NK-92 treated with Interleukin-12 subunit alpha and Interleukin-12 subunit beta, amount 100 ng/mL, for 24 hours (cell line): ENCODE data around the gene DDIAS.
"Not testable (repeated sequence)": the region's sequence is repeated elsewhere in the genome, so short reads cannot be mapped to it uniquely, and the experiment has no call there.

Experiments
- DNase-seq: peaks from one replicate; lab custom pipeline; 2025; lab: John Stamatoyannopoulos, UW

DDIAS gene

GRCh38 chr11:82890936-82891335, 10.6 kb upstream of the DDIAS start:
- DNase-seq, result no peak

DNA sequence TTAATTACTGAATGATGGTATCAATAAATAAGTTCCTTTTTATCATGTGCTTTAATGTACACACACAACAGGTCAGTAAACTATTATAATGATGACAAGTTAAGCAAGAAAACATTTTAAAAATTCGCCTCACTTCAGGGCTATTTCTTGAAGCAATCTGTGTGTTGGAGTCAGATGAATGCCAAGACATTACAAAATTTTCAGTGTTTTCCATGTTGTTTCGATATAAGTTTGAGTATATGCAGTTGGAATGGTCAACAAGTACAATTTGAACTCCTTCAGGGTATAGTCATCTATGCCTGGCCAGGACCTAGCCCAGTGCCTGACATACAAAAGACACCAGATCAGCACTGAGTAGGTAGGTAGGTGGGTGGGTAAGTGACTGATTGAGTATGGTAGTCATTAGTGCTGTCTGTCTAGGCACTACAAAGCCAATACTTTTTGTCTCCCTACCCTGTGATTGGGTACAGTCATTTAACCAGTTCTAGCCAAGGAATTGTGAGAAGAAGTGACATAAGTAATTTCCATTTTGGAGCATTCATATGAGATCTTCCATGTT, 8.8 kb upstream of the DDIAS start:
- DNase-seq, result no peak

- DNase-seq, result no peak
These were observed 6.0 kb upstream of the DDIAS start for GRCh38 chr11:82895437-82896091.

DNA sequence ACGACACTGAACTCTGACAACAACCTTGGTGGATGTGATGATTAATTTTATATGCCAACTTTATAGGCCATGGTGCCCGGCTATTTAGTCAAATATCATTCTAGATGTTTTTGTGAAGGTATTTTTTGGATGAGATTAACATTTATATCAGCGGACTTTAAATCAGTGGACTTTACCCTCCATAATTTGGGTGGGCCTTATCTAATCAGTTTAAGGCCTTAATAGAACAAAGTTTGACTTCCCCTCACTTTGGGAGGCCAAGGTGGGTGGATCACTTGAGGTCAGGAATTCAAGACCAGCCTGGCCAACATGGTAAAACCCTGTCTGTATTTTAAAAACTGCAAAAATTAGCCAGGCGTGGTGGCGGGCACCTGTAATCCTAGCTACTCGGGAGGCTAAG, 5.4 kb upstream of the DDIAS start:
- no peak for DNase-seq

DNA sequence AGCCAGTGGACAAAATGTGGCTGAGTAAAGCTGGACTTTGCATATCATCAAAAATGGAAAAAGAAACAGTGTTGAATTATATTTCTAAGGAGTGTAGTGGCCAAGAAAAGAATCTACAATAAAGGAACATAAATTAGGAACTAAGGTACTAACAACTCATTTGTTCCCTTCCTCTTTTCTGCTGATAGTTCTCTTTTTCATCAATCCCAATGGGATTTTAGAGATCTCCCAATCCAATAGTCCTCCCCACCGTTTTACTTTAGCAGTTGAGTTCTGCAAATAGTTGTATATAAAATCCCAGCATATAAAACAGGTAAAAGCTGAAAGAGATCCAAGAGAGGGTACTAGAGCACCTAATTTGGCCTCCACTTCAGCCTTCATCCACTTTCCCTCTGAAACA, 3.3 kb upstream of the DDIAS start:
- DNase-seq, result no peak

- no peak for DNase-seq
These were observed 2.2 kb upstream of the DDIAS start for GRCh38 chr11:82899186-82899820.

DNA sequence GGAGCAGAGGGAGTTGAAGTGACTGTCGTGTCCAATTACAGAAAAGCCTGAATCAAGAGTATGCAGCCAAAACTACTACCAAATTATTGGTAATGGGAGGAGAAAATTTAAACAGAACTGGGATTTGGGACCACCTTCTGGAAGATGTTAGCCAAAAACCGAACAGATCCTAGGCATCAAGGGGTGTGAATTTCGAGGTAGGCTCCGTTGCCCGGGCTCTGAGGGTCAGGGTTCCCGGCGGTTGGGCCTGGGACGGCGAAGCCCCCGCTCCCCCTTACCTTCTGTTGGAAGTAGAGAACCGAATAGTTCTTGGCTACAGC, 1.6 kb upstream of the DDIAS start:
- DNase-seq, result no peak

DNA sequence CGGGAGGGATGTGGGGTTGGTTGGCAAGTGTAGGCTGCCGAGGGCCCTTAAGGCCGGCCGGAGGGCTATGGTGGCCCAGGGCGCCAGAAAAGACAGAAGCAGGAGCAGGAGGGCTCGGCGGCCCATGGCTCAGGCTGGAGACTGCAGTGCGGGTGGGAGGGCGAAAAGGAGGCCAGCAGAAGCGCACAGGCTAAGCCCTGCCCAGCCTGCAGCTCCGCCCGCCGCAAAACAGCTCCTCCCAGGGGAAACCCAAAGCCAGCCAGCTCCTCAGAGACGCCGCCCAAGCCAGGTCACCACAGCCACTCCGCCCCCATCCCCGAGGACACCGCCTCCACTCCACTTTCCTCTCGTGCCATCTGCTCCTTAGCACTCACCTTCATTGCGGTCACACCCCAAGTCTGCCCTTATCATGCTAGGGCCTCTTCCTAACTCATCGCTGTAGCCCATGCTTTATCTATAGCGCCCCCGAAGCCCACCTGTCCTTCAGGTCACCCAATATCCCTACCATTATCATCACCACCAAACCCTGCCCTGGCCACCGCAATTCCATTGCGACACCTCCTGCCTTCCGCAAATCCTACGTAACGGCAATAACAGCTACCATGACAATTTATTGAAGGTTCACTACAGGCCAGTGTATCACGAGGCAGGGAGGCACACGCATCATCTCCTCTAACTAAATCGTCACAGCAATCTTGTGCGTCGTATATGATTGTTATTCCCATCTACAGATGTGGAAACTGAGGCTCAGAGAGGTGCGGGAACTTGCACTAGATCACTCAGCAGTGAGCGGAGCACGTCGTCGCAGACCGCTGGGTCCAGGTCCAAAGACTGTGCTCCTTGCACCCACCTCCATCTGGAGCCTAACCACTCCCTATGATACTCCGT, 1.0 kb upstream of the DDIAS start, which contains the start of gene PRCP:
Gene PRCP (minus strand): TSS at position 154 of the 888 bp plus-strand sequence. CDS start 28 bp downstream, at position 126.
- peak; percentile 91 for DNase-seq

- no peak for DNase-seq
These were observed 468 bp downstream of the DDIAS start for GRCh38 chr11:82901922-82902485.

GRCh38 chr11:82902880-82903279, 1.3 kb downstream of the DDIAS start:
- DNase-seq, result no peak

DNA sequence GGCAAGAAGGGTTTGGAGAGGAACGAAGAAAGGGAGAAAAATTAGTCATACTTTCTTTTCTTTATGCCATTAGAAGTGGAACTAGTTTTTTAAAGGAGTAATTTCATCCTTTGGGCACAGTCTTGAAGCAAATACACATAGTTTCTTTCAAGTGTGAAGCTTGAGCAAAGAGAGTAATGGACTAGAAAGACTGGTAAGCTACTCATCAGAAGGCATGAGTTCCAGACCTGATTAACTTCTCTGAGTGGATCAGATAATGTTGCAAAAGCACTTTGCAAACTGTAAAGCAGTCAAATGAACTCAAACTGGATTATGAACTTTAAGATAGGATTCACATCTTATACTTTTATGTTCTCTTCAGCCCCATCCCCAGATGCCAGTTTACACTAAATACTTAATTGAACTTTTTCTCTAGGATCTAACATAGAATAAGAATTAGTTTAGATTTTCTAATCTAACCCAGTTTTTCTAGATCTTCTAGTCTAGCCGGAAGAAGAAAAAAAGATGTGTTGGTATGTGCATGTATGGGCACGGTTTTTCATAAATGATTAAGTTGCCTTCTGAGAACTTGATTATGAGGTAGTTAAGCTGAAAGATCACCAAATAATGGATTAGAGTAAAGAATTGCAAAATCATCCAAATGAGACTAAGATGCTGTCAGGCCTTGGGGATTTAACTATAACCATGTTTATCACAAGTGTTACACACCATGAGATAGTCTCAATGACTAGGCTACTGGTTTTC, 2.5 kb downstream of the DDIAS start:
- no peak for DNase-seq

- DNase-seq, result no peak
These were observed 4.7 kb downstream of the DDIAS start for GRCh38 chr11:82906236-82906635.

- no peak for DNase-seq
These were observed 5.4 kb downstream of the DDIAS start for GRCh38 chr11:82906931-82907330.

DNA sequence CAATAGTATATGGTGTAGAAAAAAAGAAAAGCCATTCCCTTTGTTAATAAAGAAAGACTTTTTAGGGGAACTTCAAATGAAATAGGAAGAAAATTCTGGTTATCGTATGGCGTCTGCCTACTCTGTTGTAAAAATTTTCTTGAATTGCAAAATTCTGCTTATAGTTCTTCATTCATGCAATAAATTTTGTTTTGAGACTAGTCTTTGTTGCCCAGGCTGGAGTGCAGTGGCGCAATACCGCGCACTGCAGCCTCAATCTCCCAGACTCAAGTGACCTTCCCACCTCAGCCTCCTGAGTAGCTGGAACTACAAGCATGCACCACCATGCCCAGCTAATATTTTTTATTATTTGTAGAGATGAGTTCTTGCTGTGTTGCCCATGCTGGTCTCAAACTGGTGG, 5.8 kb downstream of the DDIAS start:
- DNase-seq, result no peak

DNA sequence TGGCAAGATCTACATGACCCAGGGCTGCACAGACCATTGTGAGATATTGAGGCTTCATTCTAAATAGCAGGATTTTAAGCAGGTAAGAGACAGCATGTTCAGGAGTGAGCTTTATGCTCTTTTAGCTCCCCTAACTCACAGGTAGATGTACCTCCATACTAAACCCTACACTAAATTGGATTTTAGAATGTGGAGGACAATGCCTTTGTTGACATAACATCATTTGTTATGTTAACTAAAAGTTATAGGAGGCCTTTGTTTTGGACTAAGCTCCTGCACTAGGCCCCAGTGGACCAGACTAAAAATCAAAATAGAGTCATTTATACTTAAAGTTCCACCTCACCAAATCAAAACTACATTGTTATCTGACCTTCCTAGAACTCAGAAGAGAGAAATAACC, 6.8 kb downstream of the DDIAS start:
- DNase-seq, result no peak

DNA sequence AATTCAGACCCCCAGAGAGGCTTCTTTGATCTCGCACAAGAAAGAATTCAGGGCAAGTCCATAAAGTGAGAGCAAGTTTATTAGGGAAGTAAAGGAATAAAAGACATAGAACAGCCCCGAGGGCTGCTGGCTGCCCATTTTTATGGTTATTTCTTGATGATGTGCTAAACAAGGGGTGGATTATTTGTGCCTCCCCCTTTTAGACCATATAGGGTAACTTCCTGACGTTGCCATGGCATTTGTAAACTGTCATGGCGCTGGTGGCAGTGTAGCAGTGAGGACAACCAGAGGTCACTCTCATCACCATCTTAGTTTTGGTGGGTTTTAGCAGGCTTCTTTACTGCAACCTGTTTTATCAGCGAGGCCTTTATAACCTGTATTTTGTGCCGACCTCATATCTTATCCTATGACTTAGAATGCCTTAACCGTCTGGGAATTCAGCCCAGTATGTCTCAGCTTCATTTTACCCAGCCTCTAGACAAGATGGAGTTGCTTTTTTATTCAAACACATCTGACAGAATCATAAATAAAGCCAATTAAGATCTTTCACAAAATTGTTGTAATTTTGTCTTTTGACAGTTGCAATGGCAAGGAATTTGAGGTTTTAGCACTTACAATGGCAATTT, 7.6 kb downstream of the DDIAS start:
- no peak for DNase-seq

DNA sequence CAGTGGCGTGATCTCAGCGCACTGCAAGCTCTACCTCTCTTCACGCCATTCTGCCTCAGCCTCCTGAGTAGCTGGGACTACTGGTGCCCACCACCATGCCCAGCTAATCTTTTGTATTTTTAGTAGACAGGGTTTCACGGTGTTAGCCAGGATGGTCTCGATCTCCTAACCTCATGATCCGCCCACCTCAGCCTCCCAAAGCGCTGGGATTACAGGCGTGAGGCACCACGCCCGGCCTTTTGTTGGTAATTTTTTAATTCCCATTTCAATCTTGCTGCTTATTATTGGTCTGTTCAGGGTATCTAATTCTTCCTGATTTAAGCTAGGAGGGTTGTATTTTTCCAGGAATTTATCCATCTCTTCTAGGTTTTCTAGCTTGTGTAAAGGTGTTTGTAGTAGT, 18.2 kb downstream of the DDIAS start:
- DNase-seq, result not testable (repeated sequence)

DNA sequence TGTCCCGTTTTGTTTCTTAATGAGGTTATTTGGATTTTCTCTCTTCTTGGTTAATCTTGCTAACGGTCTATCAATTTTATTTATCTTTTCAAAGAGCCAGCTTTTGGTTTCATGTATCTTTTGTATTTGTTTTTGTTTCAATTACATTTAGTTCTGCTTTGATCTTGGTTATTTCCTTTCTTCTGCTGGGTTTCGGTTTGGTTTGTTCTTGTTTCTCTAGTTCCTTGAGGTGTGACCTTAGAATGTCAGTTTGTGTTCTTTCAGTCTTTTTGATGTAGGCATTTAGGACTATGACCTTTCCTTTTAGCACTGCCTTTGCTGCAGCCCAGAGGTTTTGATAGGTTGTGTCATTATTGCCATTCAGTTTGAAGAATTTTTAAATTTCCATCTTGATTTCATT, 18.7 kb downstream of the DDIAS start:
- not testable (repeated sequence) for DNase-seq

- DNase-seq, result not testable (repeated sequence)
These were observed 21.0 kb downstream of the DDIAS start for GRCh38 chr11:82922396-82923173.

DNA sequence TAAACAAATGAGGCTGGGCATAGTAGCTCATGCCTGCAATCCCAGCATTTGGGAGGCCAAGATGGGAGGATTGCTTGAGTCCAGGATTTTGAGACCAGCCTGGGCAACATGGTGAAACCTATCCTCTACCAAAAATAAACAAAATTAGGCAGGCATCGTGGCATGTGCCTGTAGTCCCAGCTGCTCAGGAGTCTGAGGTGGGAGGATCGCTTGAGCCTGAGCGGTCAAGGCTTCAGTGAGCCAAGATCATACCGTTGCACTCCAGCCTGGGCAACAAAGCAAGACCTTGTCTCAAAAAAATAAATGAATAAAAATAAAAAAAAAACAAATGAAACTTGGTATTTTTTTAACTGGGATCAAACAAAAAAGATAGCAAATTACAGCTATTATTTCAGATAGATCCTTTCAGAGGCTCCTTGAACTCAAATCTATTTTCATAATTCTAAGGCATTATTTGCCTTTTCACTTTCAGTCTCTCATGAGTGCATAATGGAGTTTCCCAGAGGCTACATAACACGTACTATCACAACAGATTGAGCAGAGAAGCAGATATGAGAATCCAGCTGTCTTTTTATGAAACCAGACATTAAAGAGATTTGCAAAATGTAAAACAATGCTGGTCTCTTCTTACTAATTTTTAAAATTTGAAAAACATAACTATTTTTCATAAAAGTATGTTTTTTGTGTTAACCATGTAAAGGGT, 23.1 kb downstream of the DDIAS start:
- DNase-seq, result no peak
